Transverse colon (tissue), 3 donors: ENCODE data around the gene REV3L.
"Not testable (repeated sequence)": the region's sequence is repeated elsewhere in the genome, so short reads cannot be mapped to it uniquely, and the experiment has no call there.

Experiments used
- EP300 ChIP-seq: sonication (generic); formaldehyde crosslinking; IDR thresholded peaks from one replicate; pipeline ENCODE4 v1.6.1; 2017; ENCODE audit warnings: antibody characterized with exemption, low read depth
- POLR2A ChIP-seq: fragments of 450-650 bp; IDR thresholded peaks from one replicate; pipeline ENCODE4 v1.6.1; 2016; ENCODE audit warnings: antibody characterized with exemption, mild to moderate bottlenecking, moderate library complexity
- TF ChIP-seq, protein P1 (sequence below), 5 experiments: fragments of 200-600 bp in 3 of 5; fragments of 450-650 bp in 2 of 5; sonication (generic) in 3 of 5; IDR thresholded peaks; 1 replicate in 2 of 5; 2 replicates in 3 of 5; pipeline ENCODE4 v1.5.1; 2016 to 2017; ENCODE audit warnings: antibody characterized with exemption in 5 of 5, inconsistent platforms in 3 of 5, mild to moderate bottlenecking in 2 of 5, moderate library complexity in 1 of 5

DNA sequence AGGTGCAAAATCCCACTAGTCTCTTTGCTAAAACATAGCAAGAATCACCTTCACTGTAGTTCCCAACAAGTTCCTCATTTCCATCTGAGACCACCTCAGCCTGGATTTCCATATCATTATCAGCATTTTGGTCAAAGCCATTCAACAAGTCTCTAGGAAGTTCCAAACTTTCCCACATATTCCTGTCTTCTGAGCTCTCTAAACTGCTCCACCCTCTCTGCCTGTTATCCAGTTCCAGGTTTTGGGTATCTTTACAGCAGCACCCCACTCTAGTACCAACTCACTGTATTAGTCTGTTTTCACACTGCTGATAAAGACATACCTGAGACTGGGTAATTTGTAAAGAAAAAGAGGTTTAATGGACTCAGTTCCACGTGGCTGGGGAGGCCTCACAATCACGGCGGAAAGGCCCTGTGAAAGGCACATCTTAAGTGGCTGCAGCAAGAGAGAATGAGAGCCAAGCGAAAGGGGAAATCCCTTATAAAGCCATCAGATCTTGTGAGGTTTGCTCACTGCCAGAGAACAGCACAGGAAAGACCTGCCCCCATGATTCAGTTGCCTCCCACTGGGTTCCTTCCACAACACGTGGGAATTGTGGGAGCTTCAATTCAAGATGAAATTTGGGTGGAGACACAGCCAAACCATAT lies 192.2 kb downstream of the REV3L start:
- not testable (repeated sequence) for TF ChIP-seq POLR2A, EP300
- TF ChIP-seq, protein P1, sequence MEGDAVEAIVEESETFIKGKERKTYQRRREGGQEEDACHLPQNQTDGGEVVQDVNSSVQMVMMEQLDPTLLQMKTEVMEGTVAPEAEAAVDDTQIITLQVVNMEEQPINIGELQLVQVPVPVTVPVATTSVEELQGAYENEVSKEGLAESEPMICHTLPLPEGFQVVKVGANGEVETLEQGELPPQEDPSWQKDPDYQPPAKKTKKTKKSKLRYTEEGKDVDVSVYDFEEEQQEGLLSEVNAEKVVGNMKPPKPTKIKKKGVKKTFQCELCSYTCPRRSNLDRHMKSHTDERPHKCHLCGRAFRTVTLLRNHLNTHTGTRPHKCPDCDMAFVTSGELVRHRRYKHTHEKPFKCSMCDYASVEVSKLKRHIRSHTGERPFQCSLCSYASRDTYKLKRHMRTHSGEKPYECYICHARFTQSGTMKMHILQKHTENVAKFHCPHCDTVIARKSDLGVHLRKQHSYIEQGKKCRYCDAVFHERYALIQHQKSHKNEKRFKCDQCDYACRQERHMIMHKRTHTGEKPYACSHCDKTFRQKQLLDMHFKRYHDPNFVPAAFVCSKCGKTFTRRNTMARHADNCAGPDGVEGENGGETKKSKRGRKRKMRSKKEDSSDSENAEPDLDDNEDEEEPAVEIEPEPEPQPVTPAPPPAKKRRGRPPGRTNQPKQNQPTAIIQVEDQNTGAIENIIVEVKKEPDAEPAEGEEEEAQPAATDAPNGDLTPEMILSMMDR (IDR thresholded peaks at IDR 0.05) = not testable (repeated sequence)
